B cell (primary cell): Measurements from ENCODE around the gene FERMT3. TPM values are rescaled to one million over a fixed set of nuclear protein-coding genes. Genes with fewer than 3 reads are reported as not detected.

Source experiments
- ATAC-seq: fragments of 200-7000 bp; cut with Tn5 transposase; one replicate; pipeline ENCODE4 v1.10.0; 2021; ENCODE audit warnings: low read depth, mild to moderate bottlenecking, moderate number of reproducible peaks, moderate library complexity
- CTCF ChIA-PET: fragments of 350-600 bp; sonication (Branson Sonifier 250); formaldehyde crosslinking; loops from one replicate; lab custom pipeline; 2021; ENCODE audit warnings: antibody characterized with exemption, inconsistent platforms; lab: Charles Lee
- POLR2A ChIA-PET: fragments of 350-600 bp; sonication (Branson Sonifier 250); formaldehyde crosslinking; loops from one replicate; lab custom pipeline; 2021; ENCODE audit warnings: antibody characterized with exemption; lab: Charles Lee
- DNase-seq: peaks from one replicate; pipeline ENCODE4 v3.0.0; 2013
- H2AFZ ChIP-seq: 2 replicates; pipeline ENCODE4 v1.6.1; 2012; ENCODE audit warnings: mild to moderate bottlenecking, low read depth, low read length; ENCODE audit not compliant: insufficient read depth, poor library complexity, severe bottlenecking
- H3K27ac ChIP-seq, 2 donors: 1 replicate in 1 of 2; 2 replicates in 1 of 2; pipeline ENCODE4 v1.5.1; 2012 to 2013; ENCODE audit warnings: low read length in 2 of 2, mild to moderate bottlenecking in 2 of 2, moderate library complexity in 1 of 2
- H3K27me3 ChIP-seq, 4 experiments: fragments of 200-600 bp in 1 of 4; sonication (generic) in 1 of 4; replicated peaks in 1 of 4; 1 replicate in 2 of 4; 2 replicates in 2 of 4; pipeline versions ENCODE4 v1.6.1 to v1.7.0; 2013 to 2016; ENCODE audit warnings: low read length in 3 of 4, mild to moderate bottlenecking in 2 of 4, mixed read lengths in 1 of 4, moderate library complexity in 1 of 4; ENCODE audit not compliant: insufficient read depth in 4 of 4, control insufficient read depth in 3 of 4; ENCODE audit errors: control extremely low read depth in 1 of 4
- H3K36me3 ChIP-seq, 2 experiments: replicated peaks in 1 of 2; 1 replicate in 1 of 2; 2 replicates in 1 of 2; pipeline versions ENCODE4 v1.6.1 to v1.7.1; 2013; ENCODE audit warnings: low read length in 1 of 2; ENCODE audit not compliant: insufficient read depth in 2 of 2, control insufficient read depth in 1 of 2; ENCODE audit errors: control extremely low read depth in 1 of 2, extremely low read depth in 1 of 2
- H3K4me1 ChIP-seq, 2 donors: fragments of 200-600 bp in 1 of 2; sonication (generic) in 1 of 2; 1 replicate in 1 of 2; 2 replicates in 1 of 2; pipeline versions ENCODE4 v1.5.1 to v1.6.1; 2013 to 2017; ENCODE audit warnings: low read length in 2 of 2; ENCODE audit not compliant: control insufficient read depth in 2 of 2, insufficient read depth in 2 of 2
- H3K4me2 ChIP-seq: replicated peaks from 2 replicates; pipeline ENCODE3; 2012; ENCODE audit warnings: mild to moderate bottlenecking, low read depth, low read length; ENCODE audit not compliant: poor library complexity, severe bottlenecking
- H3K4me3 ChIP-seq, 5 experiments: fragments of 200-600 bp in 1 of 5; sonication (generic) in 1 of 5; 1 replicate in 3 of 5; 2 replicates in 2 of 5; pipeline versions ENCODE4 v1.5.1 to v1.7.0; 2011 to 2016; ENCODE audit warnings: low read length in 4 of 5, mild to moderate bottlenecking in 4 of 5, low read depth in 2 of 5, control low read depth in 1 of 5, moderate library complexity in 1 of 5; ENCODE audit not compliant: insufficient read depth in 1 of 5; ENCODE audit errors: control extremely low read depth in 1 of 5, extremely low read depth in 1 of 5
- H3K79me2 ChIP-seq: fragments of 200-600 bp; sonication (generic); one replicate; pipeline ENCODE4 v1.6.0; 2016; ENCODE audit warnings: low read length; ENCODE audit not compliant: control insufficient read depth, insufficient read depth
- H3K9ac ChIP-seq: fragments of 200-600 bp; sonication (generic); 2 replicates; pipeline ENCODE4 v1.6.1; 2017; ENCODE audit warnings: mild to moderate bottlenecking, low read length, moderate library complexity
- H3K9me3 ChIP-seq, 3 donors: one replicate each; pipeline versions ENCODE4 v1.6.1 to v1.7.1; 2013; ENCODE audit warnings: low read length in 2 of 3; ENCODE audit not compliant: control insufficient read depth in 2 of 3, insufficient read depth in 1 of 3; ENCODE audit errors: control extremely low read depth in 1 of 3
- H4K20me1 ChIP-seq: 2 replicates; pipeline ENCODE4 v1.6.0; 2012; ENCODE audit warnings: mild to moderate bottlenecking, low read length; ENCODE audit not compliant: insufficient read depth, control insufficient read depth, poor library complexity, severe bottlenecking
- H3K27ac Mint-ChIP-seq: one replicate; pipeline ENCODE4 v1.8.0; 2021; ENCODE audit warnings: mixed read lengths
- H3K27me3 Mint-ChIP-seq: one replicate; pipeline ENCODE4 v1.8.0; 2021; ENCODE audit warnings: mixed read lengths
- H3K4me1 Mint-ChIP-seq: one replicate; pipeline ENCODE4 v1.8.0; 2021; ENCODE audit warnings: mixed read lengths
- H3K4me3 Mint-ChIP-seq: one replicate; pipeline ENCODE4 v1.8.0; 2021; ENCODE audit warnings: mixed read lengths
- H3K9me3 Mint-ChIP-seq: one replicate; pipeline ENCODE4 v1.8.0; 2022; ENCODE audit warnings: mixed read lengths; ENCODE audit not compliant: insufficient read depth
- CTCF ChIP-seq: fragments of 200-600 bp; IDR thresholded peaks from one replicate; pipeline ENCODE4 v1.8.0; 2022; ENCODE audit warnings: antibody characterized with exemption, mild to moderate bottlenecking
- EZH2 ChIP-seq: IDR thresholded peaks from 2 replicates; pipeline ENCODE4 v1.6.1; 2012; ENCODE audit warnings: borderline replicate concordance, low read depth, mild to moderate bottlenecking, moderate library complexity, low read length; ENCODE audit not compliant: insufficient read depth, poor library complexity, severe bottlenecking
- WGBS: methylation state at CpG from one replicate; pipeline ENCODE4 v1.1.5; 2013; ENCODE audit warnings: missing lambda C conversion rate; ENCODE audit not compliant: insufficient coverage; 5-methylcytosine and 5-hydroxymethylcytosine counted together
- intact Hi-C: fragments of 100-400 bp; cut with micrococcal nuclease; formaldehyde crosslinking; loops from one replicate; pipeline ENCODE4 v1.10.0; 2022
- polyA plus RNA-seq: library from polyadenylated mRNA; depleted of rRNA; stranded (reverse); fragments of >200 nt; gene quantifications from 2 replicates; pipeline ENCODE4 v1.2.3, GENCODE V29; 2012
- total RNA-seq, 2 donors: library from RNA; stranded (reverse); fragments of 120-200 nt in 1 of 2; gene quantifications; 1 replicate in 1 of 2; 2 replicates in 1 of 2; pipeline versions ENCODE4 v1.2.3 to v1.2.4, GENCODE V29; 2013 to 2022

FERMT3 gene
- total and polyA plus RNA-seq, 2 donors (not counting 1 experiment from before 2014, with no cell fraction given), result 96.2 to 170 TPM

- Histone ChIP-seq H3K79me2 (peaks cover 9% of the 10 kb centered on the region), H3K36me3 (peaks cover 0 to 11% of the 10 kb centered on the region in 2 experiments), H3K27me3 (no peaks in the 10 kb centered on the region), H2AFZ (peak within 1 kb of the TSS; percentile 83), H4K20me1 (peaks cover 2% of the 10 kb centered on the region), H3K27ac (peak within 1 kb of the TSS; percentile 53 to 79), H3K4me1 (peaks cover 26 to 54% of the 10 kb centered on the region in 2 donors), H3K4me2 (peak within 1 kb of the TSS; percentile 99), H3K9ac (peak within 1 kb of the TSS; percentile 80), H3K4me3 (peak within 1 kb of the TSS; percentile 78 to 99 (median 88)), H3K9me3 (no peaks in the 10 kb centered on the region)
- no peaks in the 10 kb centered on the region for H3K9me3 Mint-ChIP-seq
- peaks cover 40% of the 10 kb centered on the region for H3K4me1 Mint-ChIP-seq
- WGBS, result 2% methylated on average over 53 of the region's 74 CpGs
- peak within 1 kb of the TSS; percentile 91 for H3K27ac Mint-ChIP-seq
- peak within 1 kb of the TSS; percentile 90 for H3K4me3 Mint-ChIP-seq
- intact Hi-C loops, result loop anchor here (1.0 kb wide), 4 partner anchors 21 to 61 kb away; partner anchors contain the start of genes GPR137, NUDT22, STIP1 and TRPT1
- no peak for TF ChIP-seq EZH2
- TF ChIP-seq CTCF, result no peak
- ChIA-PET POLR2A (interaction anchor here (1.0 to 4.0 kb wide), 6 partner anchors 20 to 71 kb away, joined by 4 to 37 read pairs (median 9); partner anchors contain the start of genes BAD, FERMT3, NUDT22 and PRDX5), CTCF (interaction anchor here (0.9 to 10.4 kb wide), 9 partner anchors 16 to 71 kb away, joined by 3 to 141 read pairs (median 5); partner anchors contain the start of genes BAD, ESRRA, FERMT3 and PRDX5)
- DNase-seq (peak; percentile 85), ATAC-seq (peak; percentile 60)
- no peaks in the 10 kb centered on the region for H3K27me3 Mint-ChIP-seq
Measured at GRCh38 chr11:64246871-64247728, 40.6 kb downstream of the FERMT3 start, which contains the start of gene PPP1R14B. Gene PPP1R14B (minus strand): TSS chr11:64246943. CDS start chr11:64246673, 270 bp downstream.
